HL-60/S4 (cell line): Measurements from ENCODE around the gene KRTAP9-3.
"Not testable (repeated sequence)": the region's sequence is repeated elsewhere in the genome, so short reads cannot be mapped to it uniquely, and the experiment has no call there.

ENCODE experiments used
- in situ Hi-C: fragments of 300-500 bp; cut with MboI; formaldehyde crosslinking; loops from 2 replicates; pipeline ENCODE4 v1.14.3; 2022; ENCODE audit warnings: low sequenced_read_pairs

Gene KRTAP9-3

DNA sequence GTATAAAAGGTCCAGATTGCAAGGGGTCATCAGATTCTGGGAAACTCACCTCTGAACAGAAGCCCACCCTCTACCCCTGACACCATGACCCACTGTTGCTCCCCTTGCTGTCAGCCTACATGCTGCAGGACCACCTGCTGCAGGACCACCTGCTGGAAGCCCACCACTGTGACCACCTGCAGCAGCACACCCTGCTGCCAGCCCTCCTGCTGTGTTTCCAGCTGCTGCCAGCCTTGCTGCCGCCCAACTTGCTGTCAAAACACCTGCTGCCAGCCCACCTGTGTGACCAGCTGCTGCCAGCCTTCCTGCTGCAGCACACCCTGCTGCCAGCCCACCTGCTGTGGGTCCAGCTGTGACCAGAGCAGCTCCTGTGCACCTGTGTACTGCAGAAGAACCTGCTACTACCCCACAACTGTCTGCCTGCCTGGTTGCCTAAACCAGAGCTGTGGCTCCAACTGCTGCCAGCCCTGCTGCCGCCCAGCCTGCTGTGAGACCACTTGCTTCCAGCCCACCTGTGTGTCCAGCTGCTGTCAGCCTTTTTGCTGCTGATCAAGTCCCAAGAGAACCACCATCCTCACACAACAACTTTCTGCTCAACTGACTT, 17.5 kb downstream of the KRTAP9-3 start, which contains the start of gene KRTAP9-4:
Gene KRTAP9-4 (plus strand): TSS at position 51 of the 604 bp plus-strand sequence. CDS start 34 bp downstream, at position 85.
- in situ Hi-C loops: not testable (repeated sequence)

DNA sequence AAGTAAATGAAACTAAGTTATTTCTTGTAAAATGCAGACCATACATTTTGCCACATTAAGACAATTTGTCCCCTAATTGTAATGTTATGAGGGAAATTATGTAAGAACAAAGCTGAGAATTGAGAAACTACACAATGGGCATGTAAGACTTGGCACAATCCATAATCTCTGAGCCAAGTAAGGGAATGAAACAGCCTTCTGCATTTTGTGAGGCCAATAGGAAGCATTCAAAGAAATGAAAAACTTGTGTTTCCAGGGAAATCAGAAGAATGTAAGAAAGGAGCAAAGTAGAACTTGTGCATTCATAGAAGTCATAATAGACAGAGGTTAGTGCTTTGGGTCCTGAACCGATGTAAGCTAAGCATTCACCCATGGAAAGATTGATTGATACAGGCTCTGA, 19.0 kb downstream of the KRTAP9-3 start:
- in situ Hi-C loops: no loop called here

DNA sequence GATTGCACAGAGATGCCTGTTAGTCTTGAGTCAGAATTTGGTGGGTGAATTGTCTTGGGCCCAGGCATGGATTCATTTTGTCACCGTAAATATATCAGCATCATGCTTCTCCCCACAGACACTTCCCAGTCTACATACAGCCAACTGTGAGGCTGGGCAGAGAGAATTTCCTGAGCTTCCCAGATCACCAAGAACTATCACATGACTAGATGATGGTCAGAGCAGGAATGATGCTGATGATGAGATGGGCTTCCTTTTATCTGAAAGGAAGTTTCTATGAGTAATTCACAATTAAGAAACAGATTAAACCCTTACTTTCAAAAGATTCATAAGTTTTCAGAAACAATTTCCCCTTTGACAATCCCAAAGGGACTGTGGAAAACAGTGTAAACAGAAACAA, 22.6 kb downstream of the KRTAP9-3 start:
- in situ Hi-C loops: no loop called here

DNA sequence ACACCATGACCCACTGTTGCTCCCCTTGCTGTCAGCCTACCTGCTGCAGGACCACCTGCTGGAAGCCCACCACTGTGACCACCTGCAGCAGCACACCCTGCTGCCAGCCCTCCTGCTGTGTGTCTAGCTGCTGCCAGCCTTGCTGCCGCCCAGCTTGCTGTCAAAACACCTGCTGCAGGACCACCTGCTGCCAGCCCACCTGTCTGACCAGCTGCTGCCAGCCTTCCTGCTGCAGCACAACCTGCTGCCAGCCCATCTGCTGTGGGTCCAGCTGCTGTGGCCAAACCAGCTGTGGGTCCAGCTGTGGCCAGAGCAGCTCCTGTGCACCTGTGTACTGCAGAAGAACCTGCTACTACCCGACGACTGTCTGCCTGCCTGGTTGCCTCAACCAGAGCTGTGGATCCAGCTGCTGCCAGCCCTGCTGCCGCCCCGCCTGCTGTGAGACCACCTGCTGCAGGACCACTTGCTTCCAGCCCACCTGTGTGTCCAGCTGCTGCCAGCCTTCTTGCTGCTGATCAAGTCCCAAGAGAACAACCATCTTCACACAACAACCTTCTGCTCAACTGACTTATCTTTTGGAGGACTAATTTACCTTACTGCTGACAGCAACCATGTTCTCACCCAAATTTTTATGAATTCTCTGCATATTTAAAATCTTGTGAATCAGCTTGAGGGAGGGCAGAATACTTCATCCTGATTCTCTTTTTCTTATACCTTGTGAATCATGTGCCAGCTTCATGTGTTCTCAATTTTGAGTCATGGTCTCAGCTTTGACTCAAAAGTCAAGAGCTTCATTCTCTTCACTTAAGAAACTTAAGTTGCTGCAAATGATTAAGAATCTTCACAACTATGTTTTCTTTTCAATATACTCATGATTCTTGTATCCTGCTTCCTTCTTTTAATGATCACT, 23.4 kb downstream of the KRTAP9-3 start, which contains the start of gene KRTAP9-9:
Gene KRTAP9-9 (plus strand): TSS at position 4 of the 910 bp plus-strand sequence.
- in situ Hi-C loops: not testable (repeated sequence)

DNA sequence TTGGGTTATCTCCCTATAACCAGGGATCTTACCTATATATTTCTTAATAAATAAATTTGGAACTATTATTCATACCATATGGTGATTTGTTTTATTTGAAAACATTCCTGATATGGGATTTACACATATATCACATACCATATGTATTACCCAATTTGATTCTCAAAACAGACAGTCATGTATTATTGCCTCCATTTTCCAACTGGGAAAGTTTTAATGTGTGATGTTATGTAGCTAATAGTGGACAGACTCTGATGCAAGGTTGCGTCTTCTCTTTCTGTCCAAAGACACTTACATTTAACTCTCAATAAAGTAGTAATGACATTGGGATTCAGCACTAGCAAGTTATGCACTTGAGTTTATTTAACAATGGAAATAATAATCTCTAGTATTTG, 24.0 kb downstream of the KRTAP9-3 start:
- in situ Hi-C loops: no loop called here

DNA sequence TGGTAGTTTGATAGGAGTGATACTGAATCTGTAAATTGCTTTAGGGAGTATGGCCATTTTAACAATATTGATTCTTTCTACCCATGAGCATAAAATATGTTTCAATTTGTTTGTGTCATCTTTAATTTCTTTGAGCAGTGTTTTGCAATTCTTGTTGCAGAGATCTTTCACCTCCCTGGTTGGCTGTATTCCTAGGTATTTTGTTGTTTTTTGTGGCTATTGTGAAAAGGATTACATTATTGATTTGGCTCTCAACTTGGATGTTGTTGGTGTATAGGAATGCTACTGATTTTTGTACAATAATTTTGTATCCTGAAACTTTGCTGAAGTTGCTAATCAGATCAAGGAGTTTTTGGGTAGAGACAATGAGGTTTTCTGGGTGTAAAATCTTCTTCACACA, 26.2 kb downstream of the KRTAP9-3 start:
- in situ Hi-C loops: no loop called here

DNA sequence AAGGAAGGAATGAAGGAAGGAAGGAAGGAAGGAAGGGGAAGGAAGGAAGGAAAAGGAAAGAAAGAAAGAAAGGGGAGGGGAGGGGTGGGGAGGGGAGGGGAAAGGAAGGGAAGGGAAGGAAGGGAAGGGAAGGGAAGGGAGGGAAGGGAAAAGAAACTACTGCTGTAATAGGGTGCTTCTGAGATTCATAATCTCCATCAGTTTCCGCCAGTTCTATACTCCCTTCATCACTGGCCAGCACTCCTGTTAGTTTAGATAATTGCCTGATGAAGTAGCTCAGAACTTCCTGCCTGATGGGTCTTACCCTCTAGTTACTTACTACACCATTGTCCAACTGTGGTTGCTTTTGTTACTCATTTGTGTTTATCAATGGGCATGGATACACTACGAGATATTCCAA, 31.0 kb downstream of the KRTAP9-3 start:
- in situ Hi-C loops: no loop called here

DNA sequence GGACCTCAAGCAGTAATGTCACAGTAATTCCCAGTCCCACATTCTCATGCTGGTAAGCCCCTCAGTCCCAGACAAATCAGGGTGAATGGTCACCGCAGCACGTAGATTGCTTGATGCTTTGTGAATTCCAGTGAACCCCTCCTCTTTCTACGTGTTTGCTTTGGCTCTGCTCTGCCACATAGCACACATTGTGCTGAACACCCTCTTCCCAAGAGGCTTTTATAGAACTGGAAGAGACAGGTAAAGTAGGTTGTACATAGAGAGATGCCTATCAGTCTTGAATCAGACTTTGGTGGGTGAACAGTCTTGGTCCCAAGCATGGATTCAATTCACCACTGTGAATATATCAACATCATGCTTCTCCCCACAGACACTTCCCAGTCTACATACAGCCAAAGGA, 32.4 kb downstream of the KRTAP9-3 start:
- in situ Hi-C loops: no loop called here

DNA sequence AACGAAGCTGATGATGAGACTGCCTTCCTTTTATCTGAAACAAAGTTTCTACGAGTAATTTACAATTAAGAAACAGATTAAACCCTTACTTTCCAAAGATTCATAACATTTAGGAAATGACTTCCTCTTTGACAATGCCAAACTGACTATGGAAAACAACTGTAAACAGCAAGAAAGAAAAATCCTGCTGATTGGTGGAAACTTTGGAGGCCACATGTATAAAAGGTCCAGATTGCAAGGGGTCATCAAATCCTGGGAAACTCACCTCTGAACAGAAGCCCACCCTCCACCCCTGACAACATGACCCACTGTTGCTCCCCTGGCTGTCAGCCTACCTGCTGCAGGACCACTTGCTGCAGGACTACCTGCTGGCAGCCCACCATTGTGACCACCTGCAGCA, 32.8 kb downstream of the KRTAP9-3 start, which contains the start of gene KRTAP9-6:
Gene KRTAP9-6 (plus strand): TSS at position 301 of the 400 bp plus-strand sequence. CDS start 0 bp downstream, at position 301.
- in situ Hi-C loops: no loop called here

DNA sequence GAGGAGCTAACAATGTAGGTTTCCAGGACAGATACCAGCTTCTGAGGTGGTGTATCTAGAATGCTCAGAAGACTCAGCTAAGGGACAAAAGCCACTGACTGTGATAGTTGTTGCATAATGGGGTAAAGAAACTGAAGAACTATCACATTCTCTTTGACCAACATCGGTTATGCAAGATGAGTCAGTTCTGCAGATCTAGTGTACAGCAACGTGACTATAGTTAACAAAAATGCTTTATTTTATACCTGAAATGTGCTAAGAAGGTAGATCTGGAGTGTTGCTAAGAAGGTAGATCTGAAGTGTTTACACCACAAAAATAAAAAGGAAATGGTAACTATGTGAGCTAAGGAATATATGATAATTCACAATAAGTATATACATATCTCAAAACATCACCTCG, 35.5 kb downstream of the KRTAP9-3 start:
- in situ Hi-C loops: no loop called here

DNA sequence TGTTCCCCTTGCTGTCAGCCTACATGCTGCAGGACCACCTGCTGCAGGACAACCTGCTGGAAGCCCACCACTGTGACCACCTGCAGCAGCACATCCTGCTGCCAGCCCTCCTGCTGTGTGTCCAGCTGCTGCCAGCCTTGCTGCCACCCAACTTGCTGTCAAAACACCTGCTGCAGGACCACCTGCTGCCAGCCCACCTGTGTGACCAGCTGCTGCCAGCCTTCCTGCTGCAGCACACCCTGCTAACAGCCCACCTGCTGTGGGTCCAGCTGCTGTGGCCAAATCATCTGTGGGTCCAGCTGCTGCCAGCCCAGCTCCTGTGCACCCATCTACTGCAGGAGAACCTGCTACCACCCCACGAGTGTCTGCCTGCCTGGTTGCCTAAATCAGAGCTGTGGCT, 39.1 kb downstream of the KRTAP9-3 start:
- in situ Hi-C loops: not testable (repeated sequence)

DNA sequence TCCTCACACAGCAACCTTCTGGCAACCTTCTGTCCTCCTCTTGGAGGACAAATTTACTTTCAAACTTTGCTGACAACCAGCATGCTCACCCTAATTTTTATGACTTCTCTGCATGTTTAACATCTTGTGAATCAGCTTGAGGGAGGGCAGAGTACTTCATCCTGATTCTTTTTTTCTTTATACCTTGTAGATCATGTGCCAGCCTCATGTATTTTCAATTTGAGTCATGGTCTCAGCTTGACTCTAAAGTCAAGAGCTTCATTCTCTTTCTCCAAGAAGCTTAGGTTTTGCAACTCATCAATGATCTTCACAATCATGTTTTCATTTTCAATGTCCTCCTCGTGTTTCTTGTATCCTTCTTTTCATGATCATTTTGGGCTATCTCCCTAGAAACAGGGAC, 39.6 kb downstream of the KRTAP9-3 start:
- in situ Hi-C loops: no loop called here

DNA sequence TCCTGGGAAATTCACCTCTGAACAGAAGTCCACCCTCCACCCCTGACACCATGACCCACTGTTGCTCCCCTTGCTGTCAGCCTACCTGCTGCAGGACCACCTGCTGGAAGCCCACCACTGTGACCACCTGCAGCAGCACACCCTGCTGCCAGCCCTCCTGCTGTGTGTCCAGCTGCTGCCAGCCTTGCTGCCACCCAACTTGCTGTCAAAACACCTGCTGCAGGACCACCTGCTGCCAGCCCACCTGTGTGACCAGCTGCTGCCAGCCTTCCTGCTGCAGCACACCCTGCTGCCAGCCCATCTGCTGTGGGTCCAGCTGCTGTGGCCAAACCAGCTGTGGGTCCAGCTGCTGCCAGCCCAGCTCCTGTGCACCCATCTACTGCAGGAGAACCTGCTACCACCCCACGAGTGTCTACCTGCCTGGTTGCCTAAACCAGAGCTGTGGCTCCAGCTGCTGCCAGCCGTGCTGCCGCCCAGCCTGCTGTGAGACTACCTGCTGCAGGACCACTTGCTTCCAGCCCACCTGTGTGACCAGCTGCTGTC, 43.5 kb downstream of the KRTAP9-3 start, which contains the start of gene KRTAP9-7:
Gene KRTAP9-7 (plus strand): TSS at position 51 of the 543 bp plus-strand sequence. CDS start 0 bp downstream, at position 51.
- in situ Hi-C loops: not testable (repeated sequence)

DNA sequence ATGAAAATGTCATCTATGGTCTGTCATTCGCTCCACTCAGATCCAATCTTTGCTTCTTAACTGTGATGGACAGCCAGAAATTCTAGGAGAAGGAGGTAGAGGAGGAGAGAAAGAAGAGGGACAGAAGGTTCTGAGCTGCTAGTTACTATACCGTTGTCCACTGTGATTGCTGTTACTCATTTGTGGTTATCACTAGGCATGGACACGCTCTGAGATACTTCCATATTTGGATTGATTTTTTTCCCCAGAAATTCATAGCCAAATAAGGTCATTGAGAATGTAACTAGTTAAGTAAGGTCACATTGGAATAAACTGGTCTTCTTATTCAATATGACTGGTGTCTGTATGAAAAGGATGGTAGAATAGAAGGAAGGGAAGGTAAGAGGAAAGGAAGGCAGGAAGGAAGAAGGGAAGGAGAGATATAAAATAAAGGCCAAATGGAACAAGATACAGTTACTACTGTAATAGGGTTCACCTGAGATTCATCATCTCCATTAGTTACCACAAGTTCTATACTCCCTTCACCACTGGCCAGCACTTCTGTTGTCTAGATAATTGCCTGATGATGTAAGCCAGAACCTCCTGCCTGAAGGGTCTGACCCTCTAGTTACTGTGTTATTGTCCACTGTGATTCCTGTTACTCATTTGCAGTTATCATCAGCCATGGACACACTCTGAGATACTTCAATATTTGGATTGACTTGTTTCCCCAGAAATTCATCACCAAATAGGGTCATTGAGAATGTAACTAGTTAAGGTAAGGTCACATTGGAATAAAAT, 46.1 kb downstream of the KRTAP9-3 start:
- in situ Hi-C loops: no loop called here
